ENCODE measurements around the gene OAT.

DNA sequence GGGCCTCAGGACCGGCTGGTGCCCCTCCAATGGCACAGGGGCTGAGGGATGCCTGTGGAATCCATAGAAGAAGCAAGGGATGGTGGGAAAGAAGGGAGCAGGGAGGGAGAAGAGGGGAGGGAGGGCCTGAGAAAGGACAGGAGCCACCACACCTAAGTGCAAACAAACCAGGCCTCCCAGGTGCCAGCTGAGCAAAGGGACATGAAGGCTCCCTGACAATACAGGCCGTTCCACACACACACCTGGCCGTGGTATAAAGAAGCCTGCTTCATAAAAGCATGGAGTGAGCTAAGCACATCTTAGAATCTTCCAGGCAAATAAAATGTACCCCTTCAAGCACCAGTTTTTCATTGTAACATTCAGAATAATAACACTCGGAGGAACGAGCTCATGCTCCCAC lies 54.0 kb downstream of the OAT start:
- TF ChIP-seq CTCF (IDR thresholded peaks at IDR 0.05; ENCODE audit: insufficient read depth, low read depth, low read length): no peak
- no peak for TF ChIP-seq EZH2 (IDR thresholded peaks at IDR 0.05; ENCODE audit: insufficient read depth, low read length)
